NCI-H2196 treated with DMSO at 0.1 percent for 48 hours (cell line): ENCODE results near the gene CD83.
A peak's percentile ranks its signal among the peaks of the same experiment; 100 is the strongest.

Experiments used
- DNase-seq: peaks from one replicate; lab custom pipeline; 2025; ENCODE audit not compliant: unreplicated experiment; lab: John Stamatoyannopoulos, UW

CD83 gene

DNA sequence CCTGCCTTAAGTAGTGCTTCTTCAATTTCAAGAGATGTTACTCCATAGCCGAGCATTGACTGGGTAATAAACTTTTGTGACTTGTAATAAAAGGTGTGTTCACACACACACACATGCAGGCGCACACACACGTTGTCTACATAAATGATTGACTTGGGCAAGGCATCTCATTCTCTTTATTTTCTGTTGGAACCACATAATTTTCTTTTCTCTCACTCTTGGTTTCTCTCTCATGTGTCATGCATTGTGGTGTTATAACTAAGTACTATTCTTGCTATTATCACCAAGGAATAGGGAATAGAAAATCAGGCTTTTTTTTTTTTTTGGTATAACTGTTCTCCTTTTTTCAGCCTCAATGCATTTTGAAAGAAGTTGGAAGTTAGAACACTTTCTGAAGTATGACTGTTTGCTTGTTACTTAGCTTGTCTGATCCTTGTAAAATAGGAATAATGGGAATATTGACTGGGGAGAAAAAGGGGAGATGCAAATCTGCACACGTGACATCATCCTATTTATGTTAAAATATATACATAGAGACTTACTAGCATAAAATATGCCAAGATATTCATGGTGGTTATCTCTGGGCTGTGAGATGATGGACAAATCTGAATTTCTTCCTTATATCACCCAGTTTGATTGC, 26.1 kb upstream of the CD83 start:
- DNase-seq = no peak

DNA sequence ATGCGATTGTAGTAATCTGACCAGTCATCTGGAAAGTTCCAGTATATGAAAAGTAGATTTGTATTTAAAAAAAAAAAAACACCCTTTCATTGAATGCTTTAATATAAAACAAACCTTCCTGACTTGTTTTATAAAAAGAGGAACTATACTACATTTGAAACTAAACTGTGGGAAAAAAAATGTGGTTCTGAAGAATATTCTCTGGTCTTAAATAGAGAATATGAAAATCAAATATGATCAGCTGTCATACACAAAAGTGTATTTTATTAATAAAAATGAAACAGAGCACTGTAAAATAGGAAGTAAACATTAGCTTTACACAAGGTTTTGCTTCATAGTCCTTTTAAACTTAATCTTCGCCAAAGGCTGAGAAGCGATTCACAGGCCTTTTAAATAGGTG, 25.3 kb upstream of the CD83 start:
- no peak for DNase-seq

GRCh38 chr6:14092838-14093789, 24.5 kb upstream of the CD83 start:
- no peak for DNase-seq

DNA sequence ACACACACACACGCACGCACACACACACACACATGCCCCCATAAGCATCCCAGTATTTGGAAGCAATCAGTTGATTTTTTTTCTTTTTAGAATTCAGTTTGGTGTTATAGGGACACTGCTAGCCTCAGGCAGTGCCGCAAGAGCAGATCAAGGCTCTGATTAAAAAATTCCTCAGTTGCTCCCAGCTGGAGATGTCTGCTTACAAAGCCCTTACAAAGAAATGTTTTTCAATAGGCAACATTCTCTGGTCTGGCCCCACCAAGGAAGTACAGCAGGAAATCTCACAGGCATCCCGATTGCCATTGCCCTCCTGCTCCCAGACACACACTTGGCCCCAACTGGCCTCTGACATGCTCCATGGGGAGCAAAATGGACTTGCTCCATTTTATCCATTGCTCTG, 22.9 kb upstream of the CD83 start:
- DNase-seq = no peak

GRCh38 chr6:14095437-14095836, 22.1 kb upstream of the CD83 start:
- no peak for DNase-seq

DNA sequence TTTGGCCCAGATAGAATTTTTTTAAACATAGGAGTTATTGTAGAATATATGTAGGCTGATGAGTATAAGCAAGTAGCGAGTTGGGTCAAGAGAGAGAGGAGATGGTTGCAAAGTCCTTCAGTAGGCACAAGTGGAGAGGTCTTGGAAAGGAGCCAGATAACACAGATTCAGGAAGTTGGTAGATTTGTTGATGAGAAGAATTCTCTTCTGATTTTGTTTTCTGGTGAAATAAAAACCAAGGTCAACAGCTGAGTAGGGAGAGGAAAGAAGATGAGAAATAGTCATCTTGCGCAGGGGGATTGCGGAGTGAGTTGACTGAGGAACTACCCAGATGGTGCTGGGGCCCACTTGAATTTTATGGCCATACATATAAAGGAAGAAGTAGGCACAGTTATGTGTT, 17.4 kb upstream of the CD83 start:
- peak; percentile 2 for DNase-seq

DNA sequence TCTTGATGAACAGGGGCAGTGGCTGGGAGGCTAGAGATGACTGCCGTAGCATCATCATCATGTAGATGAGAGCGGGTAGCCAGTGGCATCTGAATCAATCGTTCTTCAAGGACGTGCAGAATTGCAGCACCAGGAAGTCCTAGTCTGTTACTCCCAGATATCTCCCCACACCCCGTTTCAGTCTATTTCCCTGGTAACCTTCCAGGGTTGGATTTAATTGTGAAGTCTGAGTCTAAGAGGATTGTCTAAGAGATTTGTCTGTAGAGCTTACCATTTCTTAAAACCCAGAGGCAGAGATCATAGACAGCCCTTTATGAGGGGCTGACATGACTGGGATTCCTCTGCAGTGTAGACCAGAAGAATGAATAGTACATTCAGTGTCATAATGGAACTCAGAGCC, 16.6 kb upstream of the CD83 start:
- DNase-seq = no peak

DNA sequence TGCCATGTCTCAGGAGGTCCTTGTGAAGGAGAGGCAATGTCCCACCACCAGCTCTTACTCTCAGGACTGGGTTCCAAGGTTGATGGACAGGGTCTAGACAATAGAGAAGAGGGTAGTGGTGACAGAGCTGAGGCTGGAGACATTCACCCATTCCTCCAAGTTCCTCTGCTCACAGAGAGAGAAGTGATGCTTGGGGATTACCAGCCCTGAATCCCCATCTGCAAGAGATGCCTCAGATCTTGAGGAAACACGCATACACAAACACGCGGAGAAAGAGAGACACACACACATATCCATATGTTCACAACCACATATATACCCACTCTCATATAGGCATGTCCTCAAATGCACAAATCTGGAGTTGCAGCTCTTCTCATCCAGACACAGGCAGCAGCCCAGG, 15.2 kb upstream of the CD83 start:
- no peak for DNase-seq

- DNase-seq = no peak
Measured at GRCh38 chr6:14105547-14105946, 12.0 kb upstream of the CD83 start.

GRCh38 chr6:14107000-14107399, 10.6 kb upstream of the CD83 start:
- DNase-seq = no peak

- no peak for DNase-seq
Measured at GRCh38 chr6:14107711-14108494, 9.7 kb upstream of the CD83 start.

DNA sequence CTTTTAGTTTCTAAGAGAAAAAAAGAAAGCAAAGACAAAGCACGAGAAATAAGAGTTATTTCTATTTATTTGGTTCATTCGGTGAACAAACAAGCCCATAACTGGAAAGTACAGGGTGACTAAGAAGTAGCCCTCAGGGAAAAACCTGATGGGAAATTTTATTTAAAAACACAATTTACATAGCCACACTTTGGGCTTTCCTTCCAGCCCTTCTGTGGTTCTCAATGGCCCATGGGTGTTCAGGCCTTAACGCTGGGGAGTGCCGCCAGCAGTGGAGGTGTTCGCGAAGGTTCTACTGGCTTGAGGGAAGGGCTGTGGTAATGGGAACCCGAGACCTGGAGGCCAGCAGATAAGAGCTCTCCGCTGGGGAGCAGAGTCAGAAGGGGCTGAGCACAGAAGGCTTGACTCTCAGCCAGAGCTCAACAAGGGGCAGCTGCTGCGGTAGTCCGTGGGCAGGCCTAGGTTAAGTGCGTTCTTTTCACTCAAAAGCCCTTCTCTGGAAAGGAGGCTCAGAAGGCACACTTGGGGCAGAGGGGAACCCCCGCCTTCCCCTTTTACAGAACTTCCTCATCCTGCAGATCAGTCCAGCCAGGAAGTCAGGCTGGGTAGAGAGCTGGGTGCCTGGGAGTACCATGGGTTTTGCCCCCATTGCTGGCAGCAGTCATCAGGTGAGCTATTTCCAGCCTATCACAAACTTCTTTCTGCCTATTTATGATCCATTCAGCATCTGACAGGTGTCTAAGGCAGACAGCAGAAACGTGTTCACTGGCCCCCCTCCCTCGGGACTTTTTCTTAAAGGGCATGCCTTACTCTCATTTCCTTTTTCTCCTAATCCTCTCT, 8.8 kb upstream of the CD83 start:
- peak; percentile 63 for DNase-seq

GRCh38 chr6:14109411-14109826, 8.2 kb upstream of the CD83 start:
- DNase-seq = no peak

GRCh38 chr6:14110001-14110818, 7.4 kb upstream of the CD83 start:
- no peak for DNase-seq

DNA sequence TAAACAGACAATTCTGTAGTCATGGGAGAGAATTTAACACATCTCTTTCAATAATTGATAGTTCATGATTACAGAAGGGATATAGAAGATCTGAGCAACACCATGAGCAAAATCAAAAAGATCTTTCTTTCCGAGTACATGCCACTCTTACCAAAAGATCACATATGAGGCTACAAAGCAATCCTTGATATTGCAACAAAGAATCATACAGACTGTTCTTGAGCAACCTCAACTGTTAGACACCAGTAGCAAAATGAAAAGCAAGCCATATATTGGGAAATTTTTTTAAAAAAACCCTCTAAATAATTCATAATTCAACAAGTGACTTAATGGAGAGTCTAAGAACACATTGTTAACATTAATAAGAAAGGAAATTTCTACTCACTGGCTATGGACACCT, 3.6 kb upstream of the CD83 start:
- no peak for DNase-seq

- no peak for DNase-seq
Measured at GRCh38 chr6:14118091-14118439, 493 bp downstream of the CD83 start.

- no peak for DNase-seq
Measured at GRCh38 chr6:14118446-14118845, 874 bp downstream of the CD83 start.

DNA sequence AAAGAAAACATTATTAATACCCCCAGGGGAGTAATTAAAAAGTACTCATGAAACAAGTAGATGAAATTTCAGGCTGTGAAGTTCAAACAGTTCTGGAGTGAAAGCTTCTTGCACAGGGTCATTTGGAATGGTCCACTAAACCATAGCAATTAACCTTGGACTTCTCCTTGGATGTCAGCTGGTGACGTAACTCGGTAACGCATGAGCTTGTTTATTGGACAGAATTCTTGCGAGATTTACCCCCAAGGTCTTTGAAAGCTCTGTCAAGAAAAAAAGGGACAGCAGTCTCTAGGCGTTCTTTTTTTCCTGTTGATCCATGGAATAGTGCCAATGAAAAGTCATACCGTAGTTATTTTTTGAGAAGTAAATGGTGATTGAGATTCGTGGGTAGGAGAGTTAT, 2.2 kb downstream of the CD83 start:
- no peak for DNase-seq

DNA sequence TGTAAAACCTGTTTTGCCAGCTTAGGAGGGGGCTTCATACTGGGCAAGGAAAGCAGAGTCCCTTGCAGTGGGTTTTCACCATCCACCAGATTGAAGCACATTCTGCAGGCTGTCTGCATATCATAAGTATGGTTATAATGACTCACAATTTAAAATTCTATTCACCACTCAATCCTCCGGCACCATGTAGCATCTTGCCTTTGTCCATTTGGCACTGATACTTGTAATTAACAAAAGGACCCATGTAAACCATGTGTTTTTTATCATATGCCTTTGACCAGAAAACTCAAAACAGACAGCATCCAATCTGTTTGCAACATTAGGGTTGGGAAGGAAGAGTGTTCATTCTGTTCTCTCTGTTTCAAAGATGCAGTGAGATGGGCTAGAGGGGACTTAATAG, 3.0 kb downstream of the CD83 start:
- no peak for DNase-seq

GRCh38 chr6:14121936-14122344, 4.4 kb downstream of the CD83 start:
- no peak for DNase-seq
